Spinal cord (tissue), 10 donors: Measurements from ENCODE around the gene GPN2. TPM values are rescaled to one million over a fixed set of nuclear protein-coding genes. Genes with fewer than 3 reads are reported as not detected.
A peak's percentile ranks its signal among the peaks of the same experiment; 100 is the strongest.

Experiments
- DNase-seq, 6 donors: peaks; one replicate each; pipeline versions ENCODE4 v3.0.0 to v3.0.0-alpha.2; 2013 to 2015; ENCODE audit warnings: low spot score in 6 of 6, low read depth in 4 of 6
- H3K27ac ChIP-seq: one replicate; pipeline ENCODE4 v1.5.1; 2013; ENCODE audit warnings: low read depth, low read length, control low read depth
- H3K27me3 ChIP-seq: one replicate; pipeline ENCODE4 v1.6.1; 2013; ENCODE audit warnings: low read length; ENCODE audit not compliant: control insufficient read depth, insufficient read depth
- H3K36me3 ChIP-seq: one replicate; pipeline ENCODE4 v1.6.1; 2013; ENCODE audit warnings: low read length; ENCODE audit not compliant: control insufficient read depth, insufficient read depth
- H3K4me1 ChIP-seq: one replicate; pipeline ENCODE4 v1.6.1; 2013; ENCODE audit warnings: low read length; ENCODE audit not compliant: control insufficient read depth, insufficient read depth
- H3K4me3 ChIP-seq: one replicate; pipeline ENCODE4 v1.5.1; 2013; ENCODE audit warnings: low read depth, low read length, control low read depth
- H3K9me3 ChIP-seq: one replicate; pipeline ENCODE4 v1.6.1; 2013; ENCODE audit warnings: low read length; ENCODE audit not compliant: control insufficient read depth, insufficient read depth
- WGBS: methylation state at CpG from one replicate; pipeline ENCODE4 v1.1.5; 2013; ENCODE audit warnings: missing lambda C conversion rate; ENCODE audit not compliant: insufficient coverage; 5-methylcytosine and 5-hydroxymethylcytosine counted together
- polyA plus RNA-seq, 2 donors: library from polyadenylated mRNA; unstranded; fragments of 120-200 nt; gene quantifications; one replicate each; pipeline ENCODE4 v1.2.1, GENCODE V29; 2013; ENCODE audit not compliant: insufficient read length in 2 of 2
- total RNA-seq, 2 donors: library from RNA; depleted of rRNA in 1 of 2; stranded (reverse); fragments of 120-200 nt in 1 of 2; fragments of >200 nt in 1 of 2; gene quantifications; one replicate each; pipeline versions ENCODE4 v1.2.3 to v1.2.4, GENCODE V29; 2013 to 2014
- donor health status: healthy.

GPN2 gene
- total and polyA plus RNA-seq, 4 donors = 13.2 to 38.4 (median 23.0) TPM

DNA sequence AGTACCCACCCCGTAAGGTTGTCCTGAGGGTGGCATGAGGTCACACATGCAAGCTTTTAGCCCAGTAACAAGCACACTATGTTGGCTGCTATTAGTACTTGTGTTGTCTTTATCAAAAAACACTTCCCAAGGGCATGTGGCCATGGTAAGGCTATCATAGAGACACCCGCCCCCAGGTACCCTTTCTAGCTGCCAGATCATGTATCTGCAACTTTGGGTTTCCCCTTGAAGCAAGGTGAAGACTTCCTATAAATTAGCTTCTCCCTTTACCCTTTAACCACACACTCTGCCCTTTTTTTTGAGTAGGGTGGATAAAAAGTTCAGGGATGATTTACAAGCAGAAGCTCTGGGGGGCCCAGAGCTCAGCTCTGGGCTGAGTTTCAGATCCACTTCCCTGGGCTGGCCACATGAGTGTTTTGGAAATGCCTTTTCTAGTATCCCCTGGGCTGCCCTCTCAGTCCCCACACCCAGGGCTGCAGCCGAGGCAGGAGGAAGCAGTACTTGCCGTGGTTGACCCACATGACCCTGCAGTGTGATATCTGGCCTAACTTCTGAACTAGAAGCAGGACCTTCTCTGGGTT, 61.6 kb downstream of the GPN2 start:
- Histone ChIP-seq H3K36me3 (peaks cover 33% of the 10 kb centered on the region), H3K27ac (no peak overlapping the region), H3K4me3 (no peak overlapping the region), H3K27me3 (no peaks in the 10 kb centered on the region), H3K4me1 (peaks cover 23% of the 10 kb centered on the region), H3K9me3 (no peaks in the 10 kb centered on the region)
- 55% methylated on average over 2 of the region's 4 CpGs for WGBS
- DNase-seq = no peak

DNA sequence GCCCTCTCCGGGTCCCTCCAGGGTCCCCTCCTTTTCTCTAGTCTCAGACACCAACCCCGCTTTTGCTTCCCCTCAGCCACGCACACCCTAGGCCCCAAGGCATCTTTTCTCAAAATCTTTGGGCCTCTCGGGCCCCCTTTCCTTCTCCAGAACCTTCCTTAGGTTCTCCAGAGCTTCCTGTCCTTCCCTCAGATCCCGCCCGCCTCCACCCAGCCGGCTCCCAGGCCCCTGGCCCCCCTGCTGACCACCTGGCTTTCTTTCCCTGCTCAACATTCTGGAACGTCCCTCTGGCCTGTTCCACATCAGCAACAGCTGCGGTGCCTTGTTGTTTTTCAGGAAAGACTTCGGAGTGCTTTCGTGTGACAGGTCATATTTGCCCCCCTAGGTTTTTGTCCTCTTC, 62.4 kb downstream of the GPN2 start:
- Histone ChIP-seq H3K9me3 (no peaks in the 10 kb centered on the region), H3K27me3 (no peaks in the 10 kb centered on the region), H3K4me1 (peaks cover 23% of the 10 kb centered on the region), H3K36me3 (peaks cover 25% of the 10 kb centered on the region), H3K4me3 (peak overlapping the region; percentile 65), H3K27ac (no peak overlapping the region)
- WGBS = 13% methylated on average over 10 of the region's 11 CpGs
- no peak for DNase-seq

DNA sequence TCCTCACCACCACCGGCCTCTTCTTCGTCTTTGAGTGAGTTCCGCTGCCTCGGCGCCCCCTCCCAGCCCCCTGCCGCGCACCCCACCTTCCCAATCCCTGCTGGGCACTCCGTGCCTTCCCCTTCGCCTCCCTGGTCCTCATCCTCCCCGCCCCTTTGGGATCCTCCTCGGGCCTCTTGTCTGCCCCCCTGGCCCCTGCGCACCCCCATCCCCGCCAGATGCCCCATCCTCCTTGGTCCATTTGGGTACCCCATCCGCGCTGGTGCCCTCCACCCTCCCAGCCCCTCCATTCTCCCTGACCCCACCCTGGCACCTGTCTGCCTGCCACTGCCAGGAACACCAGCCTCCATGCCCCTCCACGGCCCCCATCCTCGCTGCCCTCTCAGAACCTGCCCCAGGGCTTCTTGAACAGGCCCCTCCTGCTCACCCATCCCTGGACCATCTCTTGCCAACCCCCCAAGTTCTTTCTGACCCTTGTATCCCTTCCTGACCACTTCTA, 62.9 kb downstream of the GPN2 start:
- WGBS = 1% methylated on average over 13 of the region's 17 CpGs

DNA sequence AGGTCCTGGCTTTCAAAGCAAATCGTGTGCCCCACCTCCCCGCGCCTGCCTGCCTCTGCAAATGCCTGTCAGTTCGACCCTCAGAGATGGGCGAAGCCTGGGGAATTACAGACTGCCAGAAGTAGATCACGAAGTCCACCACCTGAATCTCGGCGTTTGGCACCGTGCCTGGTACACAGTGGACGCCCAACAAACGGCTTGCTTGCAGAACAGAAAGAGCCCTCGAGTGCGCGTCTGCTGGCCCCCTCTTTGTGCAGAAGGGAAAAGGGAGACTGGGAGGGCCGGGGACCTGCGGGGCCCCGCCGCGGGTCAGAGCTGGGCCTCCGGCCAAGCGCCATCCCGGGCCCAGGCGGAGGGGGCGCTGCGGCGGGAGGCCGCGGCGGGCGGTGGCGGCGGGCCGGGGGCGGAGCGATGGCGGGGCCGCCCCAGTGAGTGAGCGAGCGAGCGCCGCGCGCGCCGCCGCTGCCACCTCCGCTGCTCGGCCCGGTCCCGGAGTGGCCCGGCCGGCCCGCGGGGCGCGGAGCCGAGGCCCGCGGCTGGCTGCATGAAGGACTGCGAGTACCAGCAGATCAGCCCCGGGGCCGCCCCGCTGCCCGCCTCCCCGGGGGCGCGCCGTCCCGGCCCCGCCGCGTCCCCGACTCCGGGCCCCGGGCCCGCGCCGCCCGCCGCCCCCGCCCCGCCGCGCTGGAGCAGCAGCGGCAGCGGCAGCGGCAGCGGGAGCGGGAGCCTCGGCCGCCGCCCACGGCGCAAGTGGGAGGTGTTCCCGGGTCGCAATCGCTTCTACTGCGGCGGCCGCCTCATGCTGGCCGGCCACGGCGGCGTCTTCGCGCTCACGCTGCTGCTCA, 63.6 kb downstream of the GPN2 start, which contains the start of gene ZDHHC18:
Gene ZDHHC18, plus strand, starts transcription at position 428 of the 845 bp plus-strand sequence. Its CDS starts 117 bp downstream, at position 545.
- Histone ChIP-seq H3K4me1 (peaks cover 23% of the 10 kb centered on the region), H3K27me3 (no peaks in the 10 kb centered on the region), H3K27ac (peak within 1 kb of the TSS; percentile 57), H3K4me3 (peak within 1 kb of the TSS; percentile 77), H3K36me3 (peaks cover 15% of the 10 kb centered on the region), H3K9me3 (no peaks in the 10 kb centered on the region)
- DNase-seq = peak; percentile 36 to 90 (median 54)
- under 1% methylated on average over 107 of the region's 107 CpGs for WGBS

More for the DNA sequence above, 62.9 kb downstream of the GPN2 start:
- Histone ChIP-seq H3K4me1 (peaks cover 23% of the 10 kb centered on the region), H3K4me3 (peak overlapping the region; percentile 65), H3K36me3 (peaks cover 20% of the 10 kb centered on the region), H3K27ac (peak overlapping the region; percentile 57), H3K27me3 (no peaks in the 10 kb centered on the region), H3K9me3 (no peaks in the 10 kb centered on the region)
- no peak for DNase-seq

Other genes with a start within 250 kb of the GPN2 start
- 10 to 100 TPM; 36.0 to 38.2 TPM for gene ARID1A, start 194.3 kb downstream of the GPN2 start, total RNA-seq
- 10 to 100 TPM; 85.3 to 88.3 TPM for gene ARID1A, start 194.3 kb downstream of the GPN2 start, polyA plus RNA-seq
- gene PIGV, start 102.3 kb downstream of the GPN2 start, total RNA-seq = 10 to 100 TPM; 12.3 to 15.6 TPM
- 10 to 100 TPM in 1 of 2 donors, 1 to 10 TPM in 1; 9.2 to 10.7 TPM for gene PIGV, start 102.3 kb downstream of the GPN2 start, polyA plus RNA-seq
- gene ZDHHC18, start 63.6 kb downstream of the GPN2 start, total RNA-seq = 10 to 100 TPM in 1 of 2 donors, 1 to 10 TPM in 1; 6.8 to 15.1 TPM
- gene ZDHHC18, start 63.6 kb downstream of the GPN2 start, polyA plus RNA-seq = 10 to 100 TPM; 29.1 to 35.3 TPM
- under 1 TPM; 0.30 to 0.66 TPM for gene SFN, start 27.1 kb downstream of the GPN2 start, total RNA-seq
- under 1 TPM in 1 of 2 donors, not detected in 1; 0.32 TPM for gene SFN, start 27.1 kb downstream of the GPN2 start, polyA plus RNA-seq
- 10 to 100 TPM in 1 of 2 donors, 1 to 10 TPM in 1; 8.4 to 10.8 TPM for gene GPATCH3, start 10.2 kb upstream of the GPN2 start, total RNA-seq
- gene GPATCH3, start 10.2 kb upstream of the GPN2 start, polyA plus RNA-seq = 10 to 100 TPM; 14.0 to 14.8 TPM
- gene NR0B2, start 23.7 kb upstream of the GPN2 start, total RNA-seq = not detected
- not detected for gene NR0B2, start 23.7 kb upstream of the GPN2 start, polyA plus RNA-seq
- 10 to 100 TPM; 25.6 to 47.3 TPM for gene NUDC, start 31.5 kb upstream of the GPN2 start, total RNA-seq
- 100 to 1,000 TPM; 118 to 119 TPM for gene NUDC, start 31.5 kb upstream of the GPN2 start, polyA plus RNA-seq
- gene KDF1, start 70.2 kb upstream of the GPN2 start, total RNA-seq = not detected
- gene KDF1, start 70.2 kb upstream of the GPN2 start, polyA plus RNA-seq = under 1 TPM; 0.24 to 0.26 TPM
- 10 to 100 TPM in 1 of 2 donors, 1 to 10 TPM in 1; 9.3 to 21.5 TPM for gene TRNP1, start 103.4 kb upstream of the GPN2 start, total RNA-seq
- gene TRNP1, start 103.4 kb upstream of the GPN2 start, polyA plus RNA-seq = 10 to 100 TPM; 42.4 to 50.6 TPM
- under 1 TPM; 0.50 to 0.61 TPM for gene TENT5B, start 122.6 kb upstream of the GPN2 start, total RNA-seq
- gene TENT5B, start 122.6 kb upstream of the GPN2 start, polyA plus RNA-seq = under 1 TPM; 0.49 to 0.51 TPM